Stimulated activated CD4-positive, alpha-beta T cell treated with anti-CD3 and anti-CD28 coated beads, Interleukin-12 subunit alpha, Interleukin-12 subunit beta, amount 100 ng/mL, for 4 hours (primary cell): ENCODE data around the gene TUSC1.
A peak's percentile ranks its signal among the peaks of the same experiment; 100 is the strongest.
"Not testable (repeated sequence)": the region's sequence is repeated elsewhere in the genome, so short reads cannot be mapped to it uniquely, and the experiment has no call there.

Experiments used
- DNase-seq: peaks from one replicate; pipeline ENCODE4 v3.0.0-alpha.2; 2020

The TUSC1 gene

DNA sequence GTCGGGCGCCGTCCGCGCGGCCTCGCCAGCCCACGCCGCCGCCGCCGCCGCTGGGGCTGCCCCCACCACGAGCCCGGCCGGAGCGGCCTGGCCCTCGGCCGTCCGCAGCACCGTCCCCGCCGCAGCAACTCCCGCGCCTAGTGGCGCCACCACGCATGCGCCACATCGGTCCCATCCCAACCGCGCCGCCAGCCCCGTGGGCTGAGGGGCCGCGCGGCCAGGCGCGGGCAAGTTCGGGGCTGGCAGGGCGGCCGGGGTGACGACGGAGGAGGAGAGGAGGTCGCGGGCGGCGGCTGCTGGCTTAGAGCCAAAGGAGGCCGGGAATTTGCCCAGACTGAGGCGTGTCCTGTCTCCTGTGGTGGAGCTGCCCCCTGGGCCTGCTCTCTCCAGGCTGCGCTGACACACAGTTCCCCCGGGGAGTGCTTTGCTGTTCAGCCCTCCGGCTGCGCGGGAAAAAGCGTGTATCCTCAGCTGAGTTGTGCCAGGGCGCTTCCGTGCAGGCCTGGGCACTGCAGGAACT lies at the start of gene TUSC1:
TSS of gene TUSC1 (minus strand) at position 298 of the 520 bp plus-strand sequence. CDS start at position 166, 132 bp downstream.
- DNase-seq = peak; percentile 8

DNA sequence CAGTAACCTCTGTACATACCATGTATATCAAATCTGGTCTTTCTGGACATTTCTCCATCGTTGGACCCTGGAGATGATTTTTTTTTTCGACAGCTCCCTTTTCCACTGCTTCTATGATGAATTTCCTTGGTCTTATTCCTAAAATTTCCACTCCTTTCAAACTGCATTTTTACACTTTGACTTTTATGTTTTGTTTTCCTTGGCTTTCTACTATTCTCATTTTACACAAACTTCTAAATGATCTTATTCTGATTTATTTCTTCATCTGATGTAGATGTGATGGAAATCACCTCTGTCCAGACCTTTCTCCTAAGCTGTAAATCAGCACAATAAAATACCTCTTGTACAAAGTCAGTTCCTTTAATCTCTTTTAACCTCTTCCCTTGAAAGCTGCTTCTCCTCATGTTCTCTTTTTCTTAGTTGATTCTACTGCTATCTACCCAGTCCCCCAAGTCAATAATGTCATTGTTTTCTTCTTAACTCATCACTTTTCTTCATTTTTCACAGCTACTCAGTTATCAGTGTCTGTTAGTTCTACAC lies 48.7 kb upstream of the TUSC1 start:
- DNase-seq = no peak

DNA sequence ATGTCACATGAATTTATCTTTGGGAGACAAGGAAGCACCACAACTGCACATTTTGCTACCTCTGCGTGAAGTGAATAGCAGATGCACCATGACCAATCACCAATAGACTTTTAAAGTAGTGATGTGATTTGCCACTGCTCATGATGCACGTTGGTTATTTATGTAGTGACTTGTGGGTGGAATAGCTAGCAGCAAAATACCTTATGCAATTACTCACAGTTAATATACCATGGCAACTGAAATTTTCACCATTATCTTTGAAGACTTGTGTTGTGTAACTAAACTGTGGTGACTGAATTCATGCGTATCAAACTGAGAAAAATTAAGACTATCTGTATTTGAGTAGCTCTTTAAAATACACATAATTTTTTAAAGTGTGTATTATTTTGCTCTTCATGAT lies 46.2 kb upstream of the TUSC1 start:
- DNase-seq = no peak

DNA sequence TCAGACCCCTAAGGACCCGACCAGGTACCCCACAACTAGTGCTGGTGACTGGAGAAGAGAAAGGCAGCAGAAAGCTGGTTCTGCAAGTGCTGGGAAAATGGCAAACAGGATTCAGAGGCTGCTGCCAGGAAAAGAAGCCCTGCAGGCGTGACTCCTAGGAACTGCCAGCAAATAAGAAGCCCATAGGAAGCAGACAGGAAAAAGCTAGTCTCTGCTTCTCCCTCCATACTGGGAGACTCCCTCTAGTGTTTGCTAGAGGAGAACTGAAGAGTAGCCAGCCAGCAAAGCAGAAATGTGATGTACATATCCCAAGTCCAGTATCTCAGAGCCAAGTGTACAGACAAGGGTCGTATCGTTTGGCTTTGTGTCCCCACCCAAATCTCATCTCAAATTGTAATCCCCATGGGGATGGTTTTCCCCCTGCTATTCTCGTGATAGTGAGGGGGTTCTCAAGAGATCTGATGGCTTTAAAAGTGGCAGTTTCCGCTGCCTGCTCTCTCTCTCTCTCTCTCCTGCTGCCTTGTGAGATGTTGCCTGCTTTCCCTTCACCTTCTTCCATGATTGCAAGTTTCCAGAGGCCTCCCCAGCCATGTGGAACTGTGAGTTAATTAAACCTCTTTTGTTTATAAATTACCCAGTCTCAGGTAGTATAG lies 38.1 kb upstream of the TUSC1 start:
- no peak for DNase-seq

DNA sequence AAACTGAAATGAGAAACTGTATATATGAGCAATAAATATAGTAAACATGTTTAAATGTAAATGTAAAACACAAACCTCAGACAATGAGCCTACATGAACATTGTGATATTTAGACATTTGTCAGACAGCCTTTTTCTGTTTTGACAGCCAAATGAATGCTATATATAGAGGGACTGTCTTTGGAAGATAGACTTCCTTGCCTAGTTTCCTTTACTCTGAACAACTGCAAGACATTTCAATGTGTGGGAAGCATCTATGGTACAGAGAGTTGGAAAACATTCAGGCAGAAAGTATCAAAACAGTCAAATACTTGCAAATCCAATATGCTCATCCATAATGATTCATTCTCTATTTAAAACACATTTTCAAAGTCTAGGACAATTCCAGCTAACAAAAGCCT lies 31.7 kb upstream of the TUSC1 start:
- DNase-seq = no peak

DNA sequence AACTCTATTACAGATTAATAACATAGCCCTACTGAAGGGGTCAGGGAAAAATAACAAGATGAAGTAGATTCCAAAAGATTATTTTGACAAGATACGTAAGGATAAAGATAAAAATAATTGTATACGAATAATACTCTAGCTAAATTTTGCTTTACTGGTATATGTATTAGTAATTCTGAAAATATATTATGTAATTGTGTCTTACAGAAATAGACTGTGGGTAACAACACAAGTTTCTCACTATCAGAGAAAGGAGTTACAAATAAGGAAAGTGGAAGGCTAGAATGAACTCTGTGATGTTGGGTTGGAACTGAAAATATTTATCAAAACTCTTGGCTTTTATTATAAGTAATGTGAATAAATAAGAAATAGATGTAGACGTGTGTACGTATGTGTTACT lies 26.6 kb upstream of the TUSC1 start:
- DNase-seq = no peak

DNA sequence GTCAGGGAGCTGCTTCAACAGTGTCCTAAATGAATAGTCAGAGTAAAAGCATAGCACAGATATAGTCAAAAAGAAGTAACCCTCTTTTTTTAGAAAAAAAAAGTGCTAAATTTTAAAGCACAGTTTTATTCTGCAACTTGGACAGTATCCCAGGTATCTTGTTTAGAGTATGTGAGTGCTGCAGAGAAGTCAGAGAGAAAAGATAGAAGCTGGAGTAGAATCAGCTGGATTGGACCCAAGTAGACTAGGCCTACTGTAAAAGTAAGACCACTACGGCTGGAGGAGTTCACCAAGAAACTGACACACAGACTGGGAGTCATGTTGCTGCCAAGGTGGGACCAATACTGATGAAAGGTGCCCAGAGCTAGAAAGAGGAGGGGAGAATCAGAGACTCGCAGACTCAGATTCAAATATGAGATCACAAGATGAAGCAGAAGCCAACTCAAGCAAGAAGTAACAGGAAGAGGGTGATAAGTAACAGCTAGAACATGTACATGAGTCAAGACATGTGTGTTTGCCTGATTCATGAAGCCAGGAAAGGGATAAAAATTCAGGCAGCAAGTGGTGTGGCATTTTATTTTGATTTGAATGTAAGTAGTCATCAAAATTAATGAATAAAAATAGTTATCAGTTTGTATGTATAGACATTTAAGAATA lies 25.6 kb upstream of the TUSC1 start:
- DNase-seq = no peak

DNA sequence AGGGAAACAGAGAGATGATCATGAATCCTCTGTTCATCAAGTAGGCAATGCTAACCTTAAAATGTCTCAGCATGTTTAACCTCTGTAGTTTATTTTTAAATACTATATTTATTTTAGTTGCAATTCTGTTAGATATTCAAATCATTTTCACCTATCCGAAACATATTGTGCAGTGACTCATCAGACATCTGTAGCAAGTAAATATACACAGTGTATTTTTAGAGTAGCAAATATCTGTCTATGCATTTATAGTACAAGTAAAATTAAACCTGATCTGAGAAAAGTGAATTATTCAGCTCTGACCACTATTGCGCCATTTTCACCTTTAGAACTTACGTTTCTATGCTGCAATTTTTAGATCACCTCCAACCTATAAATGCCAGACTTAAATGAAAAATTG lies 24.3 kb upstream of the TUSC1 start:
- DNase-seq = no peak

DNA sequence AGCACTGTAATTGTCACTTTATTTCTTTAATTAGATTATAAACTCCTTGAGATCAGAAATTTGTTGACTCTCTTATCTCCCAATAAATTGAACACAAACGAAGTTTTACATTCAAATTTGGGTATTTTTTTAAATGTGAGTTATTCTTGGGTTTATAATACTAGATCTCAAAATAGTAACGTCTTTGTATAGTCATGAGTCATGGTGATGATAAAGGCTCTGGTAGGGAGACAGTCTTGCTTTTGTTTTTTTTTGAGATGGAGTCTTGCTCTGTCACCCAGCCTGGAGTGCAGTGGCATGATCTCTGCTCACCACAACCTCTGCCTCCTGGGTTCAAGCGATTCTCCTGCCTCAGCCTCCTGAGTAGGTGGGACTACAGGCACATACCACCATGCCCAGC lies 22.7 kb upstream of the TUSC1 start:
- not testable (repeated sequence) for DNase-seq

DNA sequence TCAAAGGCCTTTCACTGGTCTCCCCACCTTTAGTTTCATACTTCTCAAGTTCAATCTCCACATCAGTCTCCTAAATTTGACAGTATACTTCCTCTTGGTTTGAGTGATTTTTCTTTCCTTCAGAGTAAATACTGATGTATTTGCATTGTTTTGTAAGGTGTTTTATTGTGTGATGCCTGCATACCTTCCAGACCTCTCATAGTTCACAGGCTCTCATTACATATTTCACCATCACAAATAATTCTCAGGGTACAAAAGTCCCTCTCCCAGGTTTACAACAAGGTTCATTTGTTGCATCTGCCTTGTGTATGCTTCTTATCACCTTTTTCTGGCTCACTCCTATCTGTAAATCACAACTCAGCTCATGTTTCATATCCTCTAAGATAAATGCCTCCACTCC lies 22.2 kb upstream of the TUSC1 start:
- no peak for DNase-seq

DNA sequence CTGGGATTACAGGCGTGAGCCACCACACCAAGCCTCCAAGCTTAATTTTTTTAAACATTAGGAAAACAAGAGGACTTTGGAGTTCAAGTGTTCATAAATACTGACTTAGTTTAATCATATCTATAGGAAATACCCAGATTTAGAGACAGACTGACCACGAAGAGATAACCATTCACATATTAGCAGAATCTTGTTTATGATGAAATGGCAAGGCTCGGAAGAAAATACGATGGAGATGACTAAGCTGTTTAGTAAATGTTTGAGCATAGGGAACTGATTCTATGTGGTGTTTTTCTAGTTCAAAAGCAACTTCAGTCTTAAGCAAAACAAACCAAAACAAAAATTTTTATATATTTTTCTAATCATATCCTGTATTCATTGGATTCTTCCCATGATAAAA lies 13.5 kb upstream of the TUSC1 start:
- no peak for DNase-seq

DNA sequence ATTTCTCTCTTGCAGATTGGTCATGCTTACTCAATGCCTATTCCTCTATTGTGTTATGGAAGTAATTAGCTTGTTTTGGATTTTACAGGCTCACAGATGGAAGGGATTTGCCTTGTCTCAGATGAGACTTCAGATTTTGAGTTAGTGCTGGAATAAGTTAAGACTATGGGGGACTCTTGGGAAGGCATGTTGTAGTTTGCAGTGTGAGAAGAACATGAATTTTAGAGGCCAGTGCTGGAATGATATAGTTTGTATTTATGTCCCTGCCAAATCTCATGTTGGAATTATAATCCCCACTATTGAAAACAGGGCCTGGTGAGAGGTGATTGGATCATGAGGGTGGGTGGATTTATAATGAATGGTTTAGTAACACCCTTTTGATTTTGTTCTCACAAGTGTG lies 6.1 kb upstream of the TUSC1 start:
- no peak for DNase-seq

DNA sequence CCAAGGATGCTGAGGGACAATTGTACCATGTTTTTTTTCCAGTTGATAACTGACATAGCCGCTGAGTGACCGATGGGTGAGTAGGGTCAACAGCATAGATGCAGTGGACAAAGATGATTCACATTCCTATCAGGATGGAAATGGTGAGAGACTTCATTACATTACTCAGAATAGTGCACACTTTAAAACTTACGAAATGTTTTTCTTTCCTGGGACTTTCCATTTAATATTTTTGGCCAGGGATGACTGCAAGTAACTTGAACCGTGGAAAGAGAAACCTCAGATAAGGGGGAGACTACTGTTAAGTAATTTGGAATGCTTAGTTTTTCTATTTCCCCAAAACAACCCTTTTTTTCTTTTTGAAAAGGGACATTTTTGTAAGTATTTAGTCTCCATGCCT lies 3.0 kb upstream of the TUSC1 start:
- no peak for DNase-seq

DNA sequence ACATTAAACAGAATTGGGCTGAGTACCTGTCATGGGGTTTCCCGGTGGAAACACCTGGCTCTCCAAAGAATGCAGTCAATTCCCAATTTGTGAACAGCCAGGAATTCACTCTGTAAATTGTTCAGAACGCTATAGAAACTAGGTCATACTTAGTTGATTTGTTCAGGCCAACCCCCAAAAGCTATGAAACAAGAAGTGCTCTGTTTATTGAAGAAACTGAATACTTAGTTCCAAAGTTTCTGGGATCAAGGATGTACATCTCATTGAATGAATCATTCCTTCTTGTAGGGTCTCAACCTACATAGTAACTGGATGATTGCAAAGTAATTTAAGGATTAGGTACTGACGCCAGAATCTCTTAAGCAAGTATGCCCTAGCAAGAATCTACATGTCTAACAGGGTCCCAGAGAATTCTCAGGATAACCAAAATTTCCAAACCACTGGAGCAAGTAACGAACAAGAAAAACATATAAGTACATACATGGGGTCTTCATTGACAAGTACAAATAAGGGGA lies 659 bp upstream of the TUSC1 start:
- no peak for DNase-seq

DNA sequence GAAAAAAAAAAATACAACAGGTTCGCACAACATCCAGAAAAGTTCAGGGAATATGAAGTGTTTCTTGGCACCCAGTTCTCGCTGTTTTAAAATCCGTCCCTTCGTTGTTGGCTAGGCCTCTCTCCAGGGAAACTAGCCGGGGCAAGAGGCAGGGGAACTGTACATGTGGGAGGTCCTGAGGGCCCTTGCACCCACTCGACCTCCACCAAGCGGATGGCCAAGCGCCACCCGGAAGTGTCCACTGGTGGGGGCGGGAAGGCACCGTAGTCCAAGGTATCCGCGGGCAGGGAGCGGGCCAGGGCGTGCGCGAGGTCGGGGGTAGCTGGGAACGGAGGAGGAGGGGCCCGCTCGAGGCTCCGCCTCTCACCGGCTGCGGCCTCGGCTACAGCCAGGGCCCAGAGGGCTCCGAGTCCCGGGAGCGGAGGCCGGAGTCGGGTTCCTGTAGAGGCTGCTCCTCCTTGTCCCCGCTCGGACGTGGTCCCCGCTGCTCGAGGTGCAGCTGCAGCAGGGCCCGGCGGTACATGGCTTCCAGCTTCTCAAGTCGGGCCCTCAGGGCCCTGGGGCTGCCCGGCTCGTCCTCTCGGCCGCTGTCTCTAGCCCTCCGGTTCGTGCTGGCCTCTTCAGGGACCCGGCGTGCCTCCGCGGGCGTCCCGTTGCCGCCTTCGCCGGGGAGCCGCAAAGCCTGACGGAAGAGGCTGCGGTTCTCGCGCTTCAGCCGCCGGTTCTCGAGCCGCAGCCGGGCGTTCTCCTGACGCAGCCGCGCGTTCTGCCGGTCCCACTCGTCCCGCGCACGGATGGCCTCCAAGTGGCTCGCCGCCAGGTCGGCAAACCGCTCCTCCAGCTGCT lies 720 bp downstream of the TUSC1 start:
- DNase-seq = peak; percentile 0

DNA sequence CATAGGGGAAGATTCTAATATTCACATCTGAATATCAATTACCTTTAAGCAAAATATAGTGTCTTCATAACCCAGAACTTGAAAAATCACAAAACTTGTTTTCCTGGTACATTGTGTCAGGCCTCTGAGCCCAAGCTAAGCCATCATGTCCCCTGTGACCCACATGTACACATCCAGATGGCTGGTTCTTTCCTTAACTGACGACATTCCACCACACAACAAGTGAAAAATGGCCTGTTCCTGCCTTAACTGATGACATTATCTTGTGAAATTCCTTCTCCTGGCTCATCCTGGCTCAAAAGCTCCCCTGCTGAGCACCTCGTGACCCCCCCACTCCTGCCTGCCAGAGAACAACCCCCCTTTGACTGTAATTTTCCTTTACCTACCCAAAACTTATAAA lies 2.4 kb downstream of the TUSC1 start:
- not testable (repeated sequence) for DNase-seq

DNA sequence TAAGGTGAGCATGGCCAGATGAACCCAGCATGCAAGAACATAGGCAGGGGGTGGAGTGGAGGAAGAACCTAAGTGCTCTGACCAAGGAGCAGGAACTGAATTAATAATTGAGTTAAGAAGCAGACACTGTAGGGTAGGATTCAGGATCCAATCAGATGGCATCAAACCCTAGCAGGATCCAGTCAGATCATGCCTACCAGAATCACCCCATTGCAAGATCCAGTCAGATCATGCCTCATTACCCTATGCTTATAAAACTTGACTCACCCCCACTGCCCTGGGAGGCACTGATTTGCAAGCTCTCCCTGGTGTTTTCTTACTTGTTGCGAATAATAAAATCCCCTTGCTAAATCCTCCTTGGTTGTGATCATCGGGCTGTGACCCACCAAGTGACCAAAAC lies 19.7 kb downstream of the TUSC1 start:
- DNase-seq = no peak

DNA sequence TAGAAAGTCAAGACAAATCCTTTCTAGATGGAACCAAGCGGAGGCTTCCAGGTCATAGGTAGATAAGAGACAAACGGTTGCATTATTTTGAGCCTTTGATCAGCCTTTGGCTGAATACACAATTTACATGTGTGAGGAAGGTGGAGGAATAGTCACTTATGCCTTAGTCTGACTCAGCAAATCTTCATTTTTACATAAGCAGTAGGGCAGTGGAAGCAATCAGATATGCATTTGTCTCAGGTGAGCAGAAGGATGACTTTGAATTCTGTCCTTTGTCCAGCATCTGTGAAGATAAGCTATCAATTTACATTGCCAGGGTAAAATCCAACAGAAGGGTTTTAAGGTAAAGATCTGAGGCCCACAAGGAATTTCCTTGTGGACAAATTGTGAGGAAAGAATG lies 23.8 kb downstream of the TUSC1 start:
- no peak for DNase-seq

DNA sequence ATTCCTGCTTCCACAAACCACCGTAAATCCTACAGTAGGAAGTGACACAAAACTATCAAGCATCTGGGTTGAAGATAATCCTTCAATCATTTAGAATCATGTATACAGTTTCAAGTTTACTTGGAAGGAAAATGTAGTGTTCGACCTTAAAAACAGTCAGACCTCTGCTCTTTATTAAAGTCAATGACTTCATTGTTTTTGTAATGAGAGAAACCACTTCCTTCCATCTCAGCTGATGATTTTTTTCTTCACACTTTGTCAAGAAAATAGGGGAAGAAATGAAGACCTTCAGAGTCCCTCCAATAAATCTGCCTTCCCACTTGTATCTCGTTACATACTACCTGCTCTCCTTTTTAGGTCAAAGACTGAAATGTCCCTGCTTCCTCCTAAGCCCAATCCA lies 30.1 kb downstream of the TUSC1 start:
- DNase-seq = no peak

DNA sequence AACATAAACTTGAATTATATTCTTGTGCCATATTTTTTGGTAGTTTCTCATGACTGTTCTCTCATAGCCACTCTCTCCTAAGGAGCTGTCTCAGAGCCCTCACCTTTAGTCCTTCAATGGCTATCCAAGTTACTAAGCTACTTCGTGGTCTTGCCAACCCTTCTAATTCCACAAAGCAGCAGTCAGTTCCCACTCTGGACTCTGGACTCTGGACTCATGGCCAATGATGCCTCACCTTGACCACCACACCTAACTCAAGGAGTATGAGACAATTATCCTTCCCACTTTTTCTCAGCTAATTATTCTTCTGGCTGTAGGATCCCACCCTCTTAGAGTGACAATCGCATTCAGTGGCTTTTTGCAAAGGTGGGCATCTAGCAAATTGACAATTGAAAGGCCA lies 42.2 kb downstream of the TUSC1 start:
- DNase-seq = no peak

DNA sequence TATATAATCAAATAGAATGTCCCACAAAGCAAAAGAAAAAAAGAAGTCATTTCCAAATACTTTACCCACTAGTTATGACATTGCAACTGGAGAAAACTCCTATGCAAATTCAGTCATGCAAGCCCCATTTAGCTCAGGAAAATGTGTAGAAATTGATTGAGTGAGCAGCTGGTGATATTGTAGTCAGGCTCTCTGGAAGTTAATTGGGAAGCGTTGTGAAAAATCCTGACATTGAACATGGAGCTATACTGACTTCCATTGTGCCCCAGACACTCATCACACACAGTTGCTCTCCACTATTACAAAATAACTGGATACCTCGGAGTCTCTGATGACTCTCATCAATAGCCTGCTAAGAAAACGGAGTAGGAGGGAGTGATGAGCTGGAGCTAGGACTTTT lies 49.0 kb downstream of the TUSC1 start:
- DNase-seq = no peak
